Activated CD8-positive, alpha-beta memory T cell treated with anti-CD3 and anti-CD28 coated beads, Interleukin-2, amount 50 U/mL, for 4 hours (primary cell): ENCODE data around the gene LGMN.

Experiments
- DNase-seq: peaks from one replicate; pipeline ENCODE4 v3.0.0-alpha.2; 2020

Gene LGMN

DNA sequence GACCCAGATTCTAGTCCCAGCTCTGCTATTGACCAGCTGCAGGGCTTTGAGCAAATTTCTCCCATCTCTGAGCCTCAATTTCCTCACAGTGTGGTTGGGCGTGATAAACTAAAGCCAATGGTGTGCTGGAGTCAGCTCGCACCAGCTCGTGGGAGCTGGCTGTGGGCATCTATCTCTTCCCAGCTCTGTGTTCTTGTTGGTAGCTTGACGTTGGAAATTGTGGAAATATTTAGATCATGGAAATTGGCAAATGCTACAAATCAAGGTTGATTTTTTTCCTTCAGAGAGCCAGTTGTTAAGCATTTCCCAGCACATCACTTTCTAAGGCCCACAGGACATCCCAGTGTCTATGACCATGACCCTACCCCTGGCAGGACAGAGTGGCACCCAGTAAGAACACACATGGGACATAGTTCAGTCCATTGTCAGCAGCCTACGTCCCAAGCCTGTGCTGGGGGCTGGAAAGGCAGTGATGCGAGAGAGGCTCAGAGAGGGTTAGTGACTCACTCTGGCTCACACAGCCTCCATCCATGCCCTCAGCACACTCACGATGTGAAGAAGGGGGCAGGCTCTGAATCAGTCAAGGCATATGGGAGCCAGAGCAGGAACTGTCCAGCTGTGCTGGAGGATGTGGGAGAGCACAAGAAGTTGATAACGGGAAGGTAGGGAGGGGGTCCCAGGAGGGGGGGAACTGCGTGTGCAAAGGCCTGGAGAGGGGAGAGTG is 77.6 kb downstream of the LGMN start:
- no peak for DNase-seq

GRCh38 chr14:92670160-92670559 is 78.3 kb downstream of the LGMN start:
- no peak for DNase-seq

DNA sequence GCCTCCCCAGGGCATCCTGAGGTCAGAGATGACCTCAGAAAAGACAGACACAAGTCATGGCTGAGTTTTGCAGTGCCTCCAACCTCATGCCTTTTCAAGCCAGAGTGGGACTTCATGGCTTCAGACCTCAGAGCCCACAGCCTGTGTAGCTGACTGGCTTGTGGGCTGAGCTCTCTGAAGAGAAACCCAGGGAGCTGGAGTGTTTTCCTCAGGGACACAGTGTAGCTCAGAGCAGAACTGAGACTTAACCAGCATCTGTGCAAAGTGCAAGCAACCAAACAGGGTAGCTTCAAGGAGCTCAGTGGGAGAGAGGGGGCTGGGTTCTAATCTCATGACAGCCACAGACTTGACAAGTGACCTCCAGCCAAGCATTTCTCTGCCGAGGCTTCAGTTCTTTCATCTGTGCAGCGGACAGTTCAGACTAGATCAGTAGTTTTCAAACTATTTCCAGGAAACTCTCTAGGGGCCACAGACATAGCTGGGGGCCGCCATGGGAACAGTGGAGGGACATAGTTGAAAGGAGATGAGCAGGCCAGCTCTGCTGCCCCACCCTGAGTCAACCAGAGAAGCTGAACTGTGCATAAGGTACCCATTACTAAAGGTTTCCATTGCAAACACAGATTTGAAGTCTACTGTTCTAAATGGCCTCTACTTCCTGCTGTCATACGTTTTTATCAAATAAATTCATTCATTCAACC is 80.0 kb downstream of the LGMN start:
- DNase-seq: no peak

DNA sequence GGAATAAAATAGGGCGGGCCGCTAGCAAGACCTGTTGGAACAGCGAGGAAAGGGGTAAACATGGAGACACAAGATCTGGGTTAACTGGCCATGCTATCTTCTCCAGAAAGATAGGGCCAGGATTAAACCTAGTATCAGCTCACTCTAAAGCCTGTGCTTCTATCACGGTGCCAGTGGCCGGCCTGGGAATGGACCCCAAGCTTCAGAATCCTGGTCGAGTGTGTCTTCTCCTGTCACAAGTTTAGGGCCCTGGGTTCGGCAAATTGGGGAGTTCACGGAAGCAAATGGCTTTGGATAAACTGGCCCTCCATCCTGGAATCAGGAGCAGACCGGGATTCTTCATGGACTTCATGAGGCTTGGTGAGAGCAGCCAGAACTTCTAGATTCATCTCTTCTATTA is 82.2 kb downstream of the LGMN start:
- DNase-seq: no peak

- DNase-seq: no peak
Measured at GRCh38 chr14:92665661-92666110, 82.7 kb downstream of the LGMN start.

DNA sequence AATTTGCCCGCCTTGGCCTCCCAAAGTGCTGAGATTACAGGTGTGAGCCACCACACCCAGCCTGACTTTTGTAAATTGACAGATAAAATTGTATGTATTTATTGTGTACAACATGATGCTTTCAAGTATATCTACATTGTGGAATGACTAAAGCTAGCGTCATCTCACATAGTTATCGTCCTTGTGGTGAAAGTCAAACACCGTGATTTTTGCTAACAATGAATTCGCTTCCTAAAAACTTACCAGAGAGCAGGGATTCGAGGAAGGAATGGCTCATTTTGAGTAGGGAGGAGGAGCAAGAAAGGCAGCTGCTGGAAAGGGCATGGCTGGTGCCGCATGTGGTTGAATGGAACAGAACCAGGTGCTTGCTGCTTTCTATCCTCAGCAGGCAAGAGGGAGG is 85.4 kb downstream of the LGMN start:
- DNase-seq: no peak

- no peak for DNase-seq
Measured at GRCh38 chr14:92660571-92660970, 87.9 kb downstream of the LGMN start.

DNA sequence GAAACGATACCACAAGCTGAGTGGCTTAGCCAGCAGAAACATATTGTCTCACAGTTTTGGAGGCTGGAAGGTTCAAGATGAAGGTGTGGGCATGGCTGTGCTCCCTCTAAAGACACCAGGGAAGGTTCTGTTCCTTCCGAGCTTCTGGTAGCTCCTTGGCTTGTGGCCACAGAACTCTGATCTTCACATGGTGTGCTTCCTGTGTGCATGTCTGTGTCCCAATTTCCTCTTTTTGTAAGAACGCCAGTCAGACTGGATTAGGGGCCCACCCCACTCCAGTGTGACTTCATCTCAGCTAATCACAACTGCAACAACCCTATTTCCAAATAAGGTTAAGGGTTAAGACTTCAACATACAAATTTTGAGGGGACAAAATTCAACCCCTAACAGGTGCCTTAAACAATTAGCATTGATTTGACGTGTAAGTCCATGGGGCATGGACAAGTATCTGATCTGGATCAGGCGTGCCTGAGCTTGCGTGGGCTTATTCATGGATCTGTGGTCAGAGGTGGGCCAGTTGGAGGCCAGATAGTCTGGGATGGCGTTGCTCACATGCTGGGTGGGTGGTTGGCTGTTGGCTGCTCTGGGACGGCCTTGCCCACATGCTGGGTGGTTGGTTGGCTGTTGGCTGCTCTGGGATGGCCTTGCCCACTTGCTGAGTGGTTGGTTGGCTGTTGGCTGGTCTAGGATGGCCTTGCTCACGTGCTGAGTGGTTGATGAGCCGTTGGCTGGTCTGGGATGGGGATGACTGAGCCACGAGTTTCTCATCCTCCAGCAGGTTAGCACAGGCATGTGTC is 88.5 kb downstream of the LGMN start:
- DNase-seq: no peak

- no peak for DNase-seq
Measured at GRCh38 chr14:92658684-92659083, 89.7 kb downstream of the LGMN start.

DNA sequence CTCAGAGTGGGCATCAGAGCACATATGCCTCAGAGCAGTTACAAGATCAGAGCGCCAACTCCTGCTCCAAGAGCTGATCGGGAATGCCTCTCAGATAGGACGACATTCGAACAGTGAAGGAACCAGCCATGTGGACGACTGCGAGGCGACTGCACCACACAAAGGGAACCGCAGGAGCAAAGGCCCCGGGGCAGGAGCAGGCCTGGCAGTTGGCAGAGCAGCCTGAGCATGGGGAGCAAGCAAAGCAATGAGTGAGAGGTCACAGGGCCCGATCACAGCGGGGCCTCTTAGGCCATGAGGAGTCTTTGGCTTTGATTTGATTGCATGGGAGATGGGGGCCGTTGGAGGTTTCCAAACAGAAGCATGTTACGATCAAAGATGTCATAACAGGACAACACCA is 90.3 kb downstream of the LGMN start:
- DNase-seq: no peak

GRCh38 chr14:92657457-92658142 is 90.8 kb downstream of the LGMN start:
- no peak for DNase-seq

DNA sequence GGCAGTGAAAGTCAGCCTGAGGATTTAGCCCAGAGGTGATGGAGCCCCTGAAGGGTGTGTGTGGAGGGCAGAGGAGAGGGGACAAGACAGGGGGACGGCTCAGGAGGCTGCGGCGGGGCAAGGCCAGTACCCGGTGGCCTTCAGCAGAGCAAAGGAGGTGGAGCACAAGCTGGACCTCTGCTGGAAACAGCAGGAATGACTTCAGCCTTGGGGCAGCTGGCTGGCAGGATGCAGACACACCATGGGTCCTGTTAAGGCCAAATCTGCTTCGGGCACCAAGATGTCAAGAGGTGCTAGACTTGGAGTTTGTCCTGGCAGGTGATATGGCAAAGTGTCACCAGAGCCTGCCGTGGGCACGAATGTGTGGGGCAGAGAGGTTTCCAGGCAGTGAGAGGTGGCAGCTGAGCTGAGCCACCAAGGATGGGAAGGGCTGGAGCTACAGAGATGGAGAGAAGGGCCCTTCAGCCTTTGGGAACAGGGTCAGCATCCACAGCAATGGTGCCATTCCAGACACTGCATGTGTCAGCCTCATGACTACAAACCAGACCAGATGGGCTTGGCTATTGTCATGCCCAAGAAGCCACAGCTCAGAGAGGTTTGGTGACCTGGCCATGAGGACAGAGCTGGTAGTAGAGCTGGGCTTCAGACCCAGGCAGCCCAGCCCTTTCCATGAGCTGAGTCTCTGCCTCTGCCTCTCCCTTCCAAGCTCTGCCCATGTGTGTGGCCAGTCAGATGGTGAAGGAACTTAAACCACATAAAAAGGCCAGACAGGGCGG is 91.9 kb downstream of the LGMN start:
- DNase-seq: no peak

- no peak for DNase-seq
Measured at GRCh38 chr14:92655419-92656201, 92.8 kb downstream of the LGMN start.

GRCh38 chr14:92654239-92654901 is 94.1 kb downstream of the LGMN start:
- DNase-seq: no peak
